ENCODE results near the gene MASP1.

The MASP1 gene

GRCh38 chr3:187296911-187297310, 5.4 kb upstream of the MASP1 start:
- no peak for TF ChIP-seq POLR2AphosphoS5 (IDR thresholded peaks at IDR 0.05; ENCODE audit: low read depth, low read length)
- no peak for TF ChIP-seq TAF1 (IDR thresholded peaks at IDR 0.05; ENCODE audit: borderline replicate concordance, insufficient read depth, low read length)
- TF ChIP-seq FOXP2 (optimal IDR thresholded peaks at IDR 0.05; ENCODE audit: borderline replicate concordance, extremely low read depth, extremely low read length, insufficient read depth), result no peak
- no peak for TF ChIP-seq SIN3A (IDR thresholded peaks at IDR 0.05; ENCODE audit: borderline replicate concordance, insufficient read depth, low read length)
- no peak for TF ChIP-seq REST (IDR thresholded peaks at IDR 0.05; ENCODE audit: insufficient read depth in 1 of 2, low read depth in 2 of 2, low read length in 2 of 2)

- no peak for TF ChIP-seq SIN3A (IDR thresholded peaks at IDR 0.05; ENCODE audit: borderline replicate concordance, insufficient read depth, low read length)
- no peak for TF ChIP-seq TAF1 (IDR thresholded peaks at IDR 0.05; ENCODE audit: borderline replicate concordance, insufficient read depth, low read length)
- no peak for TF ChIP-seq POLR2AphosphoS5 (IDR thresholded peaks at IDR 0.05; ENCODE audit: low read depth, low read length)
- TF ChIP-seq REST (IDR thresholded peaks at IDR 0.05; ENCODE audit: insufficient read depth in 1 of 2, low read depth in 2 of 2, low read length in 2 of 2), result no peak
- no peak for TF ChIP-seq FOXP2 (optimal IDR thresholded peaks at IDR 0.05; ENCODE audit: borderline replicate concordance, extremely low read depth, extremely low read length, insufficient read depth)
These were observed 4.5 kb upstream of the MASP1 start for GRCh38 chr3:187296058-187296457.

- TF ChIP-seq TAF1 (IDR thresholded peaks at IDR 0.05; ENCODE audit: borderline replicate concordance, insufficient read depth, low read length) (no peak), POLR2AphosphoS5 (IDR thresholded peaks at IDR 0.05; ENCODE audit: low read depth, low read length) (no peak), SIN3A (IDR thresholded peaks at IDR 0.05; ENCODE audit: borderline replicate concordance, insufficient read depth, low read length) (no peak), REST (IDR thresholded peaks at IDR 0.05; ENCODE audit: insufficient read depth in 1 of 2, low read depth in 2 of 2, low read length in 2 of 2) (no peak), FOXP2 (optimal IDR thresholded peaks at IDR 0.05; ENCODE audit: borderline replicate concordance, extremely low read depth, extremely low read length, insufficient read depth) (no peak)
These were observed 3.9 kb upstream of the MASP1 start for GRCh38 chr3:187295316-187296034.

DNA sequence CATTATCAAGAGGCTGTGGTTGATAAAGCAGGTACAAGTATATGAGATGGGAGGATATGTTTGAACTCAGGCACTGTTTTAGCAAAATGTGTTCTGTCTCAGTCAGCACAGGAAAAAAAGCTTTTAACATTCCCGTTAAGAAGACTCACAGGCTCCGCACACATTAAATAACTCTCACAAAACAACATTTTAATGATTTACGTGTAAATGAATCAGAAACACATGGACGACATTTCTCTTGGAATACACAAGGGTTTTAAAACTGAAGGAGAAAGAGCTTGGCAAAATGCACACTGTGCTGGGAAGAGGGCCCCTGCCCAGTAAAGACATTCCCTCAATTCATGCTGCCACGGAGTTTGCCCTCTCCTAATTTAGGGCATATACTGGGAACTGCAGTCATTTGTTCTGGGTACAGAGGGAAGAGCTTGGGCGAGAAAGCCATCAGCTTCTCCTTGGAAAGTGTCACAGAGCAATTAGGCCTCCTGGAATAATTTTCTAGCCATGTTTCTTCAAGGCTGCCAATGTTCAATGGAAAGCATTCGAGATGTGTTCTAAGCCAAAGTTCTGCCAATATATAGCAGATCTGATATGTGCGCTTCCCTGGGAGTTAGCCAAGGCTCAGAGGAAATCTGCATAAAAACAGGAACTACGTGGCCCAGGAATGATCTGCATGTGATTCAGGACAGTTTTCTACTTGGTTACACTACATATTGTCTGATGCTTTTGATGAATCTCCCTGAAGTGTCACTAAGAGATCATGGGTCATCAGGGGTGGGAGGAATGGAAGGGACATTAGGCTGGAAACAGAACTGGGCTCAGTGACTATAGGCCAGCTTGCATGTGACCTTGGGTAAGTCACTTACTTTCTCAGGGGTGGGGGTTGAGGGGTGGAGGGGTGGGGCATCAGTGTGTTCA, 2.2 kb upstream of the MASP1 start:
- TF ChIP-seq POLR2AphosphoS5 (IDR thresholded peaks at IDR 0.05; ENCODE audit: low read depth, low read length) (no peak), TAF1 (IDR thresholded peaks at IDR 0.05; ENCODE audit: borderline replicate concordance, insufficient read depth, low read length) (no peak), REST (IDR thresholded peaks at IDR 0.05; ENCODE audit: insufficient read depth in 1 of 2, low read depth in 2 of 2, low read length in 2 of 2) (no peak), SIN3A (IDR thresholded peaks at IDR 0.05; ENCODE audit: borderline replicate concordance, insufficient read depth, low read length) (no peak), FOXP2 (optimal IDR thresholded peaks at IDR 0.05; ENCODE audit: borderline replicate concordance, extremely low read depth, extremely low read length, insufficient read depth) (no peak)
